COLO668 (cell line): ENCODE measurements around the gene LGR6.
"Not testable (repeated sequence)": the region's sequence is repeated elsewhere in the genome, so short reads cannot be mapped to it uniquely, and the experiment has no call there.

ENCODE experiments used
- DNase-seq: peaks from one replicate; lab custom pipeline; 2025; ENCODE audit not compliant: unreplicated experiment; lab: John Stamatoyannopoulos, UW

LGR6 gene

GRCh38 chr1:202235003-202235660 lies 41.5 kb downstream of the LGR6 start:
- DNase-seq: no peak

GRCh38 chr1:202235856-202236837 lies 42.5 kb downstream of the LGR6 start:
- DNase-seq: peak; percentile 87

GRCh38 chr1:202237052-202237451 lies 43.5 kb downstream of the LGR6 start:
- DNase-seq: peak; percentile 60

GRCh38 chr1:202238914-202239313 lies 45.3 kb downstream of the LGR6 start:
- DNase-seq: no peak

- not testable (repeated sequence) for DNase-seq
Observed at GRCh38 chr1:202240226-202240625, 46.6 kb downstream of the LGR6 start.

- no peak for DNase-seq
Observed at GRCh38 chr1:202240956-202241355, 47.4 kb downstream of the LGR6 start.

- DNase-seq: no peak
Observed at GRCh38 chr1:202241376-202242079, 47.9 kb downstream of the LGR6 start.

- no peak for DNase-seq
Observed at GRCh38 chr1:202242080-202242419, 48.5 kb downstream of the LGR6 start.

- no peak for DNase-seq
Observed at GRCh38 chr1:202243006-202243405, 49.4 kb downstream of the LGR6 start.

- no peak for DNase-seq
Observed at GRCh38 chr1:202244841-202245261, 51.3 kb downstream of the LGR6 start.

- no peak for DNase-seq
Observed at GRCh38 chr1:202245391-202245790, 51.8 kb downstream of the LGR6 start.

- no peak for DNase-seq
Observed at GRCh38 chr1:202247104-202247503, 53.5 kb downstream of the LGR6 start.

- DNase-seq: no peak
Observed at GRCh38 chr1:202247837-202248795, 54.5 kb downstream of the LGR6 start.

GRCh38 chr1:202248861-202249260 lies 55.3 kb downstream of the LGR6 start:
- no peak for DNase-seq

GRCh38 chr1:202249436-202249835 lies 55.8 kb downstream of the LGR6 start:
- no peak for DNase-seq

- DNase-seq: no peak
Observed at GRCh38 chr1:202249846-202250245, 56.2 kb downstream of the LGR6 start.

GRCh38 chr1:202250982-202251381 lies 57.4 kb downstream of the LGR6 start:
- no peak for DNase-seq

GRCh38 chr1:202251424-202252256 lies 58.0 kb downstream of the LGR6 start:
- no peak for DNase-seq

GRCh38 chr1:202252271-202252670 lies 58.7 kb downstream of the LGR6 start:
- no peak for DNase-seq
